Activated CD4-positive, alpha-beta T cell treated with anti-CD3 and anti-CD28 coated beads, Interleukin-2, amount 10 ng/mL, durations not matched to agents 24 days and 14 days (primary cell): ENCODE measurements around the gene SART1. TPM values are rescaled to one million over a fixed set of nuclear protein-coding genes. Genes with fewer than 3 reads are reported as not detected.

Experiments
- DNase-seq: peaks from one replicate; pipeline ENCODE4 v3.0.0; 2022
- H3K27ac Mint-ChIP-seq: one replicate; pipeline ENCODE4 v1.8.0; 2022; ENCODE audit warnings: mild to moderate bottlenecking, mixed read lengths
- H3K27me3 Mint-ChIP-seq: one replicate; pipeline ENCODE4 v1.8.0; 2022; ENCODE audit warnings: mixed read lengths
- H3K36me3 Mint-ChIP-seq: one replicate; pipeline ENCODE4 v1.8.0; 2022; ENCODE audit warnings: low read depth, mild to moderate bottlenecking, mixed read lengths
- H3K4me1 Mint-ChIP-seq: one replicate; pipeline ENCODE4 v1.8.0; 2021; ENCODE audit warnings: mixed read lengths
- H3K4me3 Mint-ChIP-seq: one replicate; pipeline ENCODE4 v1.8.0; 2022; ENCODE audit warnings: mild to moderate bottlenecking, moderate library complexity, mixed read lengths
- H3K9me3 Mint-ChIP-seq: one replicate; pipeline ENCODE4 v1.8.0; 2021; ENCODE audit warnings: mixed read lengths
- intact Hi-C: fragments of 100-400 bp; cut with micrococcal nuclease; formaldehyde crosslinking; loops from one replicate; pipeline ENCODE4 v1.15.1; 2023
- total RNA-seq: library from RNA; stranded (reverse); gene quantifications from 2 replicates; pipeline ENCODE4 v1.2.3, GENCODE V29; 2022

Gene SART1
- total RNA-seq, 1 donor from 2014 or later, result 104 TPM

- DNase-seq, result no peak
- H3K27me3 Mint-ChIP-seq, result no peaks in the 10 kb centered on the region
- intact Hi-C loops, result no loop called here
- peak overlapping the region; percentile 45 for H3K27ac Mint-ChIP-seq
- peak overlapping the region; percentile 96 for H3K4me3 Mint-ChIP-seq
- no peaks in the 10 kb centered on the region for H3K9me3 Mint-ChIP-seq
- peaks cover 23% of the 10 kb centered on the region for H3K4me1 Mint-ChIP-seq
- peaks cover 30% of the 10 kb centered on the region for H3K36me3 Mint-ChIP-seq
Observed at GRCh38 chr11:65921033-65921555, 40.4 kb upstream of the SART1 start.

- Mint-ChIP-seq H3K27ac (no peak overlapping the region), H3K9me3 (no peaks in the 10 kb centered on the region), H3K4me1 (peaks cover 19% of the 10 kb centered on the region), H3K36me3 (peaks cover 27% of the 10 kb centered on the region), H3K27me3 (no peaks in the 10 kb centered on the region), H3K4me3 (no peak overlapping the region)
- no peak for DNase-seq
- intact Hi-C loops, result no loop called here
Observed at GRCh38 chr11:65921876-65922275, 39.7 kb upstream of the SART1 start.

GRCh38 chr11:65922565-65922964, 39.0 kb upstream of the SART1 start:
- peaks cover 21% of the 10 kb centered on the region for H3K4me1 Mint-ChIP-seq
- H3K36me3 Mint-ChIP-seq, result peaks cover 27% of the 10 kb centered on the region
- H3K27me3 Mint-ChIP-seq, result no peaks in the 10 kb centered on the region
- no peak overlapping the region for H3K4me3 Mint-ChIP-seq
- no peak for DNase-seq
- no peaks in the 10 kb centered on the region for H3K9me3 Mint-ChIP-seq
- intact Hi-C loops, result no loop called here
- no peak overlapping the region for H3K27ac Mint-ChIP-seq

- Mint-ChIP-seq H3K27ac (no peak overlapping the region), H3K36me3 (peaks cover 21% of the 10 kb centered on the region), H3K27me3 (no peaks in the 10 kb centered on the region), H3K9me3 (no peaks in the 10 kb centered on the region), H3K4me3 (no peak overlapping the region), H3K4me1 (peaks cover 34% of the 10 kb centered on the region)
- intact Hi-C loops, result no loop called here
- no peak for DNase-seq
Observed at GRCh38 chr11:65925397-65925796, 36.1 kb upstream of the SART1 start.

- Mint-ChIP-seq H3K27me3 (no peaks in the 10 kb centered on the region), H3K4me1 (peaks cover 42% of the 10 kb centered on the region), H3K9me3 (no peaks in the 10 kb centered on the region), H3K4me3 (peak overlapping the region; percentile 81), H3K27ac (peak overlapping the region; percentile 97), H3K36me3 (peaks cover 5% of the 10 kb centered on the region)
- DNase-seq, result peak; percentile 94
- intact Hi-C loops, result loop anchor here (1.0 kb wide), 3 partner anchors 9 to 40 kb away; partner anchors contain the start of genes C11orf68, DRAP1, FIBP and SART1
Observed at GRCh38 chr11:65927904-65928397, 33.6 kb upstream of the SART1 start.

- Mint-ChIP-seq H3K27ac (peak overlapping the region; percentile 97), H3K36me3 (no peaks in the 10 kb centered on the region), H3K4me3 (peak overlapping the region; percentile 81), H3K27me3 (no peaks in the 10 kb centered on the region), H3K9me3 (no peaks in the 10 kb centered on the region), H3K4me1 (peaks cover 42% of the 10 kb centered on the region)
- intact Hi-C loops, result loop anchor here (1.0 kb wide), 3 partner anchors 9 to 40 kb away; partner anchors contain the start of genes C11orf68, DRAP1, FIBP and SART1
- DNase-seq, result no peak
Observed at GRCh38 chr11:65928667-65929066, 32.9 kb upstream of the SART1 start.

- DNase-seq, result no peak
- Mint-ChIP-seq H3K4me3 (no peak overlapping the region), H3K27ac (peak overlapping the region; percentile 75), H3K9me3 (no peaks in the 10 kb centered on the region), H3K36me3 (no peaks in the 10 kb centered on the region), H3K27me3 (no peaks in the 10 kb centered on the region), H3K4me1 (peaks cover 36% of the 10 kb centered on the region)
- intact Hi-C loops, result no loop called here
Observed at GRCh38 chr11:65931773-65932557, 29.6 kb upstream of the SART1 start.

GRCh38 chr11:65932558-65932919, 29.0 kb upstream of the SART1 start:
- DNase-seq, result no peak
- intact Hi-C loops, result no loop called here
- Mint-ChIP-seq H3K9me3 (no peaks in the 10 kb centered on the region), H3K36me3 (no peaks in the 10 kb centered on the region), H3K27ac (no peak overlapping the region), H3K4me3 (no peak overlapping the region), H3K4me1 (peaks cover 31% of the 10 kb centered on the region), H3K27me3 (no peaks in the 10 kb centered on the region)

- H3K4me3 Mint-ChIP-seq, result no peak overlapping the region
- H3K9me3 Mint-ChIP-seq, result no peaks in the 10 kb centered on the region
- H3K36me3 Mint-ChIP-seq, result no peaks in the 10 kb centered on the region
- peaks cover 16% of the 10 kb centered on the region for H3K4me1 Mint-ChIP-seq
- no peak overlapping the region for H3K27ac Mint-ChIP-seq
- H3K27me3 Mint-ChIP-seq, result no peaks in the 10 kb centered on the region
- DNase-seq, result no peak
- intact Hi-C loops, result no loop called here
Observed at GRCh38 chr11:65934014-65934413, 27.5 kb upstream of the SART1 start.

- Mint-ChIP-seq H3K27ac (no peak overlapping the region), H3K4me3 (no peak overlapping the region), H3K27me3 (peaks cover 6% of the 10 kb centered on the region), H3K4me1 (peaks cover 7% of the 10 kb centered on the region), H3K9me3 (no peaks in the 10 kb centered on the region), H3K36me3 (no peaks in the 10 kb centered on the region)
- intact Hi-C loops, result no loop called here
- DNase-seq, result no peak
Observed at GRCh38 chr11:65937766-65938165, 23.8 kb upstream of the SART1 start.

GRCh38 chr11:65941720-65942310, 19.7 kb upstream of the SART1 start:
- H3K27ac Mint-ChIP-seq, result no peak overlapping the region
- H3K4me3 Mint-ChIP-seq, result no peak overlapping the region
- no peak for DNase-seq
- peaks cover 7% of the 10 kb centered on the region for H3K4me1 Mint-ChIP-seq
- intact Hi-C loops, result no loop called here
- H3K9me3 Mint-ChIP-seq, result no peaks in the 10 kb centered on the region
- H3K36me3 Mint-ChIP-seq, result no peaks in the 10 kb centered on the region
- H3K27me3 Mint-ChIP-seq, result peaks cover 6% of the 10 kb centered on the region

- H3K4me1 Mint-ChIP-seq, result peaks cover 7% of the 10 kb centered on the region
- H3K27me3 Mint-ChIP-seq, result peaks cover 6% of the 10 kb centered on the region
- H3K4me3 Mint-ChIP-seq, result no peak overlapping the region
- no peak for DNase-seq
- H3K27ac Mint-ChIP-seq, result no peak overlapping the region
- intact Hi-C loops, result no loop called here
- no peaks in the 10 kb centered on the region for H3K36me3 Mint-ChIP-seq
- no peaks in the 10 kb centered on the region for H3K9me3 Mint-ChIP-seq
Observed at GRCh38 chr11:65942531-65942930, 19.0 kb upstream of the SART1 start.

- Mint-ChIP-seq H3K4me1 (peaks cover 7% of the 10 kb centered on the region), H3K36me3 (no peaks in the 10 kb centered on the region), H3K27me3 (peaks cover 10% of the 10 kb centered on the region), H3K4me3 (no peak overlapping the region), H3K9me3 (no peaks in the 10 kb centered on the region), H3K27ac (no peak overlapping the region)
- no peak for DNase-seq
- intact Hi-C loops, result no loop called here
Observed at GRCh38 chr11:65944191-65944590, 17.3 kb upstream of the SART1 start.

- Mint-ChIP-seq H3K36me3 (no peaks in the 10 kb centered on the region), H3K4me1 (peaks cover 7% of the 10 kb centered on the region), H3K4me3 (no peak overlapping the region), H3K9me3 (no peaks in the 10 kb centered on the region), H3K27ac (no peak overlapping the region), H3K27me3 (peaks cover 10% of the 10 kb centered on the region)
- intact Hi-C loops, result no loop called here
- no peak for DNase-seq
Observed at GRCh38 chr11:65944767-65945166, 16.8 kb upstream of the SART1 start.
